IMR-90 (cell line): ENCODE measurements around the gene GUCD1. TPM values are rescaled to one million over a fixed set of nuclear protein-coding genes. Genes with fewer than 3 reads are reported as not detected.

Experiments used
- ATAC-seq: fragments of 200-7000 bp; cut with Tn5 transposase; 2 replicates; pipeline ENCODE4 v1.9.1; 2020; ENCODE audit warnings: low read depth, mild to moderate bottlenecking, moderate library complexity
- BruUV-seq: library from RNA; stranded (reverse); fragments of 400-500 nt; replicated peaks from 2 replicates; lab custom pipeline; 2021; lab: Mats Ljungman, UMichigan
- CTCF ChIA-PET: fragments of 300-600 bp; formaldehyde crosslinking; extraction: SDS; loops from one replicate; lab custom pipeline; 2021; ENCODE audit warnings: antibody characterized with exemption; lab: Yijun Ruan, JAX
- POLR2A ChIA-PET: fragments of 300-600 bp; sonication (Branson Sonifier 250); formaldehyde crosslinking; loops from one replicate; lab custom pipeline; 2022; ENCODE audit warnings: antibody characterized with exemption; ENCODE audit not compliant: unreplicated experiment; lab: Charles Lee
- DNase-seq: peaks from one replicate; pipeline ENCODE4 v3.0.0; 2013
- H2AFZ ChIP-seq: replicated peaks from 2 replicates; pipeline ENCODE3; 2013; ENCODE audit warnings: low read length, mild to moderate bottlenecking; ENCODE audit not compliant: poor library complexity
- H2AK5ac ChIP-seq: 2 replicates; pipeline ENCODE4 v1.6.1; 2013; ENCODE audit warnings: low read depth, low read length, inconsistent platforms
- H2AK9ac ChIP-seq: replicated peaks from 2 replicates; pipeline ENCODE3; 2013; ENCODE audit warnings: mild to moderate bottlenecking, low read depth, low read length, moderate library complexity; ENCODE audit not compliant: poor library complexity
- H2BK120ac ChIP-seq: 2 replicates; pipeline ENCODE4 v1.6.1; 2013; ENCODE audit warnings: low read depth, low read length, inconsistent platforms
- H2BK15ac ChIP-seq: 3 replicates; pipeline ENCODE4 v1.6.1; 2013; ENCODE audit warnings: low read depth, low read length, inconsistent platforms
- H2BK20ac ChIP-seq: 2 replicates; pipeline ENCODE4 v1.6.1; 2013; ENCODE audit warnings: low read depth, mild to moderate bottlenecking, inconsistent platforms, low read length, moderate library complexity
- H2BK5ac ChIP-seq: 2 replicates; pipeline ENCODE4 v1.6.1; 2013; ENCODE audit warnings: mild to moderate bottlenecking, low read depth, low read length, inconsistent platforms; ENCODE audit not compliant: poor library complexity, severe bottlenecking
- H3K14ac ChIP-seq: replicated peaks from 2 replicates; pipeline ENCODE4 v1.6.1; 2013; ENCODE audit warnings: low read depth, low read length, inconsistent platforms
- H3K18ac ChIP-seq: 2 replicates; pipeline ENCODE4 v1.6.1; 2013; ENCODE audit warnings: low read depth, low read length, control low read depth
- H3K23ac ChIP-seq: 2 replicates; pipeline ENCODE4 v1.6.1; 2013; ENCODE audit warnings: low read depth, low read length, inconsistent platforms
- H3K27ac ChIP-seq: 2 replicates; pipeline ENCODE4 v1.5.1; 2013; ENCODE audit warnings: mild to moderate bottlenecking, control low read depth, low read length; ENCODE audit not compliant: insufficient read depth
- H3K27me3 ChIP-seq: 2 replicates; pipeline ENCODE4 v1.6.1; 2013; ENCODE audit warnings: low read length; ENCODE audit not compliant: control insufficient read depth, insufficient read depth
- H3K36me3 ChIP-seq: 2 replicates; pipeline ENCODE4 v1.6.1; 2013; ENCODE audit warnings: low read length, mixed read lengths; ENCODE audit not compliant: control insufficient read depth, insufficient read depth
- H3K4ac ChIP-seq: 2 replicates; pipeline ENCODE4 v1.6.1; 2013; ENCODE audit warnings: low read depth, low read length, inconsistent platforms
- H3K4me1 ChIP-seq: 2 replicates; pipeline ENCODE4 v1.6.1; 2013; ENCODE audit warnings: low read length, mixed read lengths; ENCODE audit not compliant: control insufficient read depth, insufficient read depth
- H3K4me2 ChIP-seq: 2 replicates; pipeline ENCODE4 v1.6.1; 2013; ENCODE audit warnings: low read depth, mild to moderate bottlenecking, control low read depth, low read length, moderate library complexity
- H3K4me3 ChIP-seq: 2 replicates; pipeline ENCODE4 v1.5.1; 2013; ENCODE audit warnings: low read depth, mild to moderate bottlenecking, control low read depth, low read length, moderate library complexity; ENCODE audit not compliant: insufficient read depth
- H3K56ac ChIP-seq: 2 replicates; pipeline ENCODE4 v1.6.1; 2013; ENCODE audit warnings: low read length, inconsistent platforms; ENCODE audit not compliant: insufficient read depth; ENCODE audit errors: extremely low read depth
- H3K79me1 ChIP-seq, 2 experiments: 2 replicates each; pipeline ENCODE4 v1.6.1; 2013; ENCODE audit warnings: low read length in 2 of 2, inconsistent platforms in 1 of 2, low read depth in 1 of 2
- H3K9ac ChIP-seq: 2 replicates; pipeline ENCODE4 v1.6.1; 2013; ENCODE audit warnings: low read depth, low read length, control low read depth
- H3K9me1 ChIP-seq: 2 replicates; pipeline ENCODE4 v1.6.1; 2013; ENCODE audit warnings: low read length, inconsistent platforms; ENCODE audit not compliant: insufficient read depth
- H3K9me3 ChIP-seq: 2 replicates; pipeline ENCODE4 v1.6.1; 2013; ENCODE audit warnings: low read length; ENCODE audit not compliant: control insufficient read depth, insufficient read depth
- H4K20me1 ChIP-seq: 2 replicates; pipeline ENCODE4 v1.6.1; 2013; ENCODE audit warnings: low read length, inconsistent platforms; ENCODE audit not compliant: insufficient read depth
- H4K5ac ChIP-seq: 2 replicates; pipeline ENCODE4 v1.6.1; 2013; ENCODE audit warnings: mild to moderate bottlenecking, low read depth, low read length, control low read depth
- H4K8ac ChIP-seq, 2 experiments: 2 replicates each; pipeline ENCODE4 v1.6.1; 2013; ENCODE audit warnings: low read depth in 2 of 2, low read length in 2 of 2, control low read depth in 1 of 2, inconsistent platforms in 1 of 2
- H4K91ac ChIP-seq: 2 replicates; pipeline ENCODE4 v1.6.1; 2013; ENCODE audit warnings: low read depth, low read length, inconsistent platforms; ENCODE audit not compliant: insufficient read depth
- BHLHE40 ChIP-seq: fragments of 150-350 bp; IDR thresholded peaks from 2 replicates; pipeline ENCODE4 v1.6.1; 2016; ENCODE audit warnings: mild to moderate bottlenecking, low read depth, low read length
- CTCF ChIP-seq: conservative IDR thresholded peaks from 2 replicates; pipeline ENCODE4 v1.5.1; 2012; ENCODE audit warnings: mild to moderate bottlenecking, low read depth, low read length, improper control_type of control experiment
- ELK1 ChIP-seq: fragments of 150-350 bp; IDR thresholded peaks from 2 replicates; pipeline ENCODE4 v1.6.1; 2016; ENCODE audit warnings: low read depth, mild to moderate bottlenecking, low read length, moderate library complexity, borderline replicate concordance
- FOS ChIP-seq: fragments of 150-350 bp; IDR thresholded peaks from 2 replicates; pipeline ENCODE4 v1.6.1; 2016; ENCODE audit warnings: low read depth, low read length
- MAZ ChIP-seq: IDR thresholded peaks from 2 replicates; pipeline ENCODE4 v1.6.1; 2012; ENCODE audit warnings: low read depth, mild to moderate bottlenecking, low read length, improper control_type of control experiment, moderate library complexity, borderline replicate concordance
- MXI1 ChIP-seq: IDR thresholded peaks from 2 replicates; pipeline ENCODE4 v1.6.1; 2012; ENCODE audit warnings: low read depth, mild to moderate bottlenecking, low read length, moderate library complexity, borderline replicate concordance
- RAD21 ChIP-seq: IDR thresholded peaks from 2 replicates; pipeline ENCODE4 v1.6.1; 2012; ENCODE audit warnings: low read length, improper control_type of control experiment
- USF2 ChIP-seq: fragments of 150-350 bp; IDR thresholded peaks from 2 replicates; pipeline ENCODE4 v1.6.1; 2017; ENCODE audit warnings: mild to moderate bottlenecking, antibody characterized with exemption, low read length, low read depth
- WGBS, 2 experiments: methylation state at CpG; one replicate each; pipeline versions ENCODE4 v1.1.5 to v1.1.7; 2013; ENCODE audit warnings: missing lambda C conversion rate in 2 of 2; ENCODE audit not compliant: insufficient read length in 1 of 2; ENCODE audit errors: extremely low coverage in 2 of 2; 5-methylcytosine and 5-hydroxymethylcytosine counted together
- dilution Hi-C: fragments of 300-500 bp; cut with HindIII; formaldehyde crosslinking; loops from one replicate; pipeline ENCODE4 v1.14.3; 2018; ENCODE audit warnings: low sequenced_read_pairs; ENCODE audit not compliant: unreplicated experiment
- in situ Hi-C: fragments of 300-500 bp; cut with MboI; formaldehyde crosslinking; loops from 3 replicates; pipeline ENCODE4 v1.14.3; 2019; ENCODE audit warnings: low sequenced_read_pairs, inconsistent platforms, mixed read lengths
- intact Hi-C: fragments of 100-400 bp; cut with micrococcal nuclease; formaldehyde crosslinking; loops from 2 replicates; pipeline ENCODE4 v1.10.0; 2022
- polyA plus RNA-seq, 3 experiments: library from polyadenylated mRNA; depleted of rRNA; stranded (reverse); fragments of >200 nt; gene quantifications; 2 replicates each; pipeline ENCODE4 v1.2.3, GENCODE V29; 2012; ENCODE audit warnings: low replicate concordance in 1 of 3
- total RNA-seq: library from RNA; depleted of rRNA; stranded (reverse); fragments of >200 nt; gene quantifications from 2 replicates; pipeline ENCODE4 v1.2.3, GENCODE V29; 2012

The GUCD1 gene
- total and polyA plus RNA-seq, 2 of the 4 experiments (the other 2 are of a cell fraction): 97.6 to 143 TPM

- no peak overlapping the region for H2AFZ ChIP-seq
- no peak overlapping the region for H2BK15ac ChIP-seq
- ATAC-seq: no peak
- H3K23ac ChIP-seq: no peak overlapping the region
- no peaks in the 10 kb centered on the region for H3K36me3 ChIP-seq
- H3K9me3 ChIP-seq: no peaks in the 10 kb centered on the region
- H3K9ac ChIP-seq: no peak overlapping the region
- in situ Hi-C loops (loop anchor here (5.0 kb wide), 1 partner anchor 87 kb away; no protein-coding TSS in a partner anchor), dilution Hi-C loops (no loop called here), intact Hi-C loops (loop anchor here (1.0 kb wide), 2 partner anchors 81 to 179 kb away; no protein-coding TSS in a partner anchor)
- no peak overlapping the region for H3K56ac ChIP-seq
- ChIA-PET POLR2A (no interaction called here), CTCF (interaction anchor here (0.7 to 1.3 kb wide), 2 partner anchors 61 to 171 kb away, joined by 4 read pairs; no protein-coding TSS in a partner anchor)
- no peaks in the 10 kb centered on the region for H4K20me1 ChIP-seq
- H3K27ac ChIP-seq: no peak overlapping the region
- H4K8ac ChIP-seq: no peak overlapping the region
- H4K91ac ChIP-seq: no peak overlapping the region
- peaks cover 8% of the 10 kb centered on the region; the same call in 1 of the 2 replicates for H3K27me3 ChIP-seq
- no peaks in the 10 kb centered on the region for H3K79me1 ChIP-seq
- H2AK5ac ChIP-seq: 0 out of 2 replicates have a peak overlapping the region, but pooled peaks have one; percentile 18
- H3K4ac ChIP-seq: no peak overlapping the region
- no peak overlapping the region for H4K5ac ChIP-seq
- WGBS, 2 experiments: 80% methylated on average over 1 of the region's 5 CpGs; no CpG with 5 or more reads in 1 of the 2 experiments
- no peak for DNase-seq
- H3K4me3 ChIP-seq: no peak overlapping the region
- H2BK20ac ChIP-seq: 0 out of 2 replicates have a peak overlapping the region, but pooled peaks have one; percentile 31
- H3K14ac ChIP-seq: no peak overlapping the region
- no peak overlapping the region for H2AK9ac ChIP-seq
- H2BK5ac ChIP-seq: no peak overlapping the region
- TF ChIP-seq CTCF: no peak
- no peak for TF ChIP-seq MXI1
- TF ChIP-seq FOS: no peak
- TF ChIP-seq MAZ: no peak
- no peak for TF ChIP-seq RAD21
- TF ChIP-seq BHLHE40: no peak
- TF ChIP-seq USF2: no peak
- no peak for TF ChIP-seq ELK1
- H2BK120ac ChIP-seq: no peak overlapping the region
- no peak overlapping the region for H3K4me2 ChIP-seq
- H3K18ac ChIP-seq: no peak overlapping the region
- no TSS peak for BruUV-seq
- peaks cover 5% of the 10 kb centered on the region for H3K4me1 ChIP-seq
- H3K9me1 ChIP-seq: peaks cover 2% of the 10 kb centered on the region; the same call in 1 of the 2 replicates
Measured at GRCh38 chr22:24503843-24504338, 51.0 kb downstream of the GUCD1 start.
